Measurements from ENCODE around the gene ITGB5. TPM values are rescaled to one million over a fixed set of nuclear protein-coding genes. Genes with fewer than 3 reads are reported as not detected.

Gene ITGB5
- total RNA-seq, 2 experiments from 2014 or later: 0.47 to 0.85 TPM

DNA sequence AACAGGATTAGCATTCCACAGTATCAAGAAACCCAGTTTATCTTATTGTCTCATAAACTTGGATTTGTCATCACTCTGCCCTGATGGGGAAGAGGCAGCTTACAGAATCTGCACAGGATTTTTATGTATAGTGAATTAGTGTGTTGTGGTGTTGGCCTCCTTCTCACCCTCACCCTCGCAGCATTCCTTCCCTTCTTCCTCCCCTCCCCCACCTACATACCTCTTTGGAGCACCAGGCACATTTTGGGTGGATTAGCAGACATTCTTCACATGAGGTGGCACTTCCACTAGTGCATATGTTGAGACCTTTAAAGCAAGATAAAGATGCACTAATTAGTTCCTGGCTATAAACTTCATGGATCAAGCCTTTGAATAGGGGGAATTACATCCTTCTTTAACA lies 13.9 kb downstream of the ITGB5 start:
- no peak for ATAC-seq (ENCODE audit: poor library complexity)
- ChIA-PET POLR2A (no interaction called here), CTCF (no interaction called here)
- Mint-ChIP-seq H3K4me1 (ENCODE audit: low read depth) (no peaks in the 10 kb centered on the region), H3K4me3 (no peak overlapping the region), H3K27ac (no peak overlapping the region), H3K36me3 (ENCODE audit: low read depth) (no peaks in the 10 kb centered on the region), H3K9me3 (no peaks in the 10 kb centered on the region), H3K27me3 (peaks cover 22% of the 10 kb centered on the region)
- DNase-seq: no peak
- Histone ChIP-seq H3K4me3 (ENCODE audit: low read length) (no peak overlapping the region), H3K27ac (ENCODE audit: low read depth in 1 of 2, low read length in 2 of 2) (no peak overlapping the region), H3K9me3 (ENCODE audit: control insufficient read depth in 1 of 2, insufficient read depth in 1 of 2, low read length in 2 of 2) (no peaks in the 10 kb centered on the region), H3K27me3 (ENCODE audit: control insufficient read depth in 1 of 2, insufficient read depth in 2 of 2, low read length in 2 of 2) (peaks cover 0 to 4% of the 10 kb centered on the region in 2 experiments), H3K36me3 (ENCODE audit: insufficient read depth, low read length) (no peaks in the 10 kb centered on the region), H3K4me1 (ENCODE audit: insufficient read depth, low read length) (no peaks in the 10 kb centered on the region)
- intact Hi-C loops (cut with DNase I, micrococcal nuclease): no loop called here
- TF ChIP-seq, protein P1, sequence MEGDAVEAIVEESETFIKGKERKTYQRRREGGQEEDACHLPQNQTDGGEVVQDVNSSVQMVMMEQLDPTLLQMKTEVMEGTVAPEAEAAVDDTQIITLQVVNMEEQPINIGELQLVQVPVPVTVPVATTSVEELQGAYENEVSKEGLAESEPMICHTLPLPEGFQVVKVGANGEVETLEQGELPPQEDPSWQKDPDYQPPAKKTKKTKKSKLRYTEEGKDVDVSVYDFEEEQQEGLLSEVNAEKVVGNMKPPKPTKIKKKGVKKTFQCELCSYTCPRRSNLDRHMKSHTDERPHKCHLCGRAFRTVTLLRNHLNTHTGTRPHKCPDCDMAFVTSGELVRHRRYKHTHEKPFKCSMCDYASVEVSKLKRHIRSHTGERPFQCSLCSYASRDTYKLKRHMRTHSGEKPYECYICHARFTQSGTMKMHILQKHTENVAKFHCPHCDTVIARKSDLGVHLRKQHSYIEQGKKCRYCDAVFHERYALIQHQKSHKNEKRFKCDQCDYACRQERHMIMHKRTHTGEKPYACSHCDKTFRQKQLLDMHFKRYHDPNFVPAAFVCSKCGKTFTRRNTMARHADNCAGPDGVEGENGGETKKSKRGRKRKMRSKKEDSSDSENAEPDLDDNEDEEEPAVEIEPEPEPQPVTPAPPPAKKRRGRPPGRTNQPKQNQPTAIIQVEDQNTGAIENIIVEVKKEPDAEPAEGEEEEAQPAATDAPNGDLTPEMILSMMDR (IDR thresholded peaks at IDR 0.05): no peak

DNA sequence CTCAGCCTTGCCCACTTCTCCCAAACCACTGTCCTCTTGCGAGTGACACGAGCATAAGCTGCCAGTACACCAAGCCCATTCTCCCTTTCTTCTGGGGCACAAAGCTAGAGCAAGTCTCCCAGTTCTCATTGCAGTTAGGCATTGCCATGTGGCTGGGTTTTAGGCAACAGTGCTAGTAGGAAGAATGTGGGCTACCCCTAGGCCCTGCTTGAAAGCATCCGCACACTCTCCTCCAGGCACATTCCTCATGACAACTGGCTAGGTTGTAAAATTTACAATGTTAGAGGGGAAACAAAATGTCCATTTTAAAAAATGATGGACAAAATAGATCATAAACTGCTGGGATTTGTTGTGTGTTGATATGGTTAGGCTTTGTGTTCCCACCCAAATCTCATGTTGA lies 19.7 kb downstream of the ITGB5 start:
- Mint-ChIP-seq H3K9me3 (no peaks in the 10 kb centered on the region), H3K27me3 (peaks cover 27% of the 10 kb centered on the region), H3K4me1 (ENCODE audit: low read depth) (no peaks in the 10 kb centered on the region), H3K27ac (no peak overlapping the region), H3K36me3 (ENCODE audit: low read depth) (no peaks in the 10 kb centered on the region), H3K4me3 (no peak overlapping the region)
- Histone ChIP-seq H3K4me1 (ENCODE audit: insufficient read depth, low read length) (no peaks in the 10 kb centered on the region), H3K9me3 (ENCODE audit: control insufficient read depth in 1 of 2, insufficient read depth in 1 of 2, low read length in 2 of 2) (no peaks in the 10 kb centered on the region), H3K27ac (ENCODE audit: low read depth in 1 of 2, low read length in 2 of 2) (no peak overlapping the region), H3K36me3 (ENCODE audit: insufficient read depth, low read length) (no peaks in the 10 kb centered on the region), H3K27me3 (ENCODE audit: control insufficient read depth in 1 of 2, insufficient read depth in 2 of 2, low read length in 2 of 2) (peaks cover 4% of the 10 kb centered on the region in 2 experiments), H3K4me3 (ENCODE audit: low read length) (no peak overlapping the region)
- intact Hi-C loops (cut with DNase I, micrococcal nuclease): no loop called here
- TF ChIP-seq, protein P1 (IDR thresholded peaks at IDR 0.05): no peak
- ATAC-seq (ENCODE audit: poor library complexity): no peak
- POLR2A ChIA-PET: no interaction called here
- CTCF ChIA-PET: no interaction called here
- no peak for DNase-seq

DNA sequence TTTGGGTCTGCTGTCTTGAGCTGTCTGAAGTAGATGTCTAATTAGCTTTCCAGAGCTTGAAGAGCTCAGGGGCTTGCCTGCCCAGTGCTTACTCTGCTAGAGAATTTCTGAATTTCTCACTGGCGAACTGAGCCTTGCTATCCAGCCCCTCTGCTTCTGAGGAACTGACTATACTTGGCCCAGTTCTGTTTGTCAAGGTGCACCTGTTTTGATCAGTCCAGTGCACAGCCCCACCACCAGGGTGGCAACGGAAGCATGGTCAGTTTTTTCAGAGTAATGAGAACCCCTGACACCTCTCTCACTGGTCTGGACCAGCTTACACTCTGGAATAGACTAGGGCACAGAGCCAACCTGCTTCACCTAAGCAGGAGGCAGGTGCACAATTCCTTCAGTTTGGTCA lies 25.2 kb downstream of the ITGB5 start:
- CTCF ChIA-PET: no interaction called here

More for the DNA sequence above, 25.2 kb downstream of the ITGB5 start:
- Mint-ChIP-seq H3K4me1 (ENCODE audit: low read depth) (no peaks in the 10 kb centered on the region), H3K27me3 (peaks cover 3% of the 10 kb centered on the region), H3K36me3 (ENCODE audit: low read depth) (no peaks in the 10 kb centered on the region), H3K27ac (no peak overlapping the region), H3K9me3 (no peaks in the 10 kb centered on the region), H3K4me3 (no peak overlapping the region)
- DNase-seq (no peak), ATAC-seq (ENCODE audit: poor library complexity) (no peak)
- no peaks in the 10 kb centered on the region for H3K36me3 ChIP-seq (ENCODE audit: insufficient read depth, low read length)
- intact Hi-C loops (cut with DNase I, micrococcal nuclease): no loop called here
- H3K27ac ChIP-seq (ENCODE audit: low read depth in 1 of 2, low read length in 2 of 2): no peak overlapping the region
- peaks cover 0 to 4% of the 10 kb centered on the region in 2 experiments for H3K27me3 ChIP-seq (ENCODE audit: control insufficient read depth in 1 of 2, insufficient read depth in 2 of 2, low read length in 2 of 2)
- TF ChIP-seq, protein P1 (IDR thresholded peaks at IDR 0.05): no peak
- H3K4me1 ChIP-seq (ENCODE audit: insufficient read depth, low read length): no peaks in the 10 kb centered on the region
- H3K4me3 ChIP-seq (ENCODE audit: low read length): no peak overlapping the region
- POLR2A ChIA-PET: no interaction called here
- no peaks in the 10 kb centered on the region for H3K9me3 ChIP-seq (ENCODE audit: control insufficient read depth in 1 of 2, insufficient read depth in 1 of 2, low read length in 2 of 2)

Measured in CD4-positive, alpha-beta T cell (primary cell).